NCI-H187 treated with DMSO at 0.1 percent for 48 hours (cell line): ENCODE measurements around the gene NCDN.
A peak's percentile ranks its signal among the peaks of the same experiment; 100 is the strongest.

Experiments used
- DNase-seq: peaks from one replicate; lab custom pipeline; 2025; lab: John Stamatoyannopoulos, UW

Gene NCDN, protein sequence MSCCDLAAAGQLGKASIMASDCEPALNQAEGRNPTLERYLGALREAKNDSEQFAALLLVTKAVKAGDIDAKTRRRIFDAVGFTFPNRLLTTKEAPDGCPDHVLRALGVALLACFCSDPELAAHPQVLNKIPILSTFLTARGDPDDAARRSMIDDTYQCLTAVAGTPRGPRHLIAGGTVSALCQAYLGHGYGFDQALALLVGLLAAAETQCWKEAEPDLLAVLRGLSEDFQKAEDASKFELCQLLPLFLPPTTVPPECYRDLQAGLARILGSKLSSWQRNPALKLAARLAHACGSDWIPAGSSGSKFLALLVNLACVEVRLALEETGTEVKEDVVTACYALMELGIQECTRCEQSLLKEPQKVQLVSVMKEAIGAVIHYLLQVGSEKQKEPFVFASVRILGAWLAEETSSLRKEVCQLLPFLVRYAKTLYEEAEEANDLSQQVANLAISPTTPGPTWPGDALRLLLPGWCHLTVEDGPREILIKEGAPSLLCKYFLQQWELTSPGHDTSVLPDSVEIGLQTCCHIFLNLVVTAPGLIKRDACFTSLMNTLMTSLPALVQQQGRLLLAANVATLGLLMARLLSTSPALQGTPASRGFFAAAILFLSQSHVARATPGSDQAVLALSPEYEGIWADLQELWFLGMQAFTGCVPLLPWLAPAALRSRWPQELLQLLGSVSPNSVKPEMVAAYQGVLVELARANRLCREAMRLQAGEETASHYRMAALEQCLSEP

DNA sequence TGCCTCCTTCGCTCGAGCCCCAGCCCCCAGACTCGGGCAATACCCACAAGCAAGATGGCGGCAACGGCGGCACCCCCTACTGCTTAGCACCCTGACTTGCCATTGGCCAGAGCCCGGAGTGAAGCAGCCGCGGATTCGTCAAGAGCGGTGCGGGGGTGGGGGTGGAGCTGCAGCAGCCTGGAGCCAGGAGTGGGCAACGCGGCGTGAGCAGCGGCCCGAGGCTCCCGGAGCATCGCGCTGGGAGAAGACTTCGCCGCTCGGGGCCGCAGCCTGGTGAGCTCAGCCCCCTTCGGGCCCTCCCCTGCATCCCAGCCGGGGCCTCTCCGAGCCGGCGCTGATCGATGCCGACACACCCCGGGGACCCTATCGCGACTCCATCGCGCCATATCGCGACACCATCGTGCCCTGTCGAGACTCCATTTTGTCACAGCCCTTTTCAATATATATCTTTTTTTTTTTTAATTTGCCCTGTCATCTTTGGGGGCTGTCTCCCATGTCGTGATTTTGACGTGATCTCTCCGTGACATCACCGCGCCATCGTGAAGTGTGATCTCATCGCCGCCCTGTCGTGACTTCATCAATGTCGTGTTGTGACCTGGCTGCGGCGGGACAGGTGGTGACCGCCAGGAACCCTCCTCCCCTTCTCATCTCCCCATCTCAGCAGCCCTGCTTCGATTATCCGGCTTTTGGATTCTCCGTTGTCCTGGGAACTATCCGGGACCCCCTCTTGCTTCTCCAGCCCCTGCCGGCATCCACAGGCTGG, at the start of gene NCDN:
TSS of gene NCDN (plus strand) at position 189 of the 763 bp plus-strand sequence. CDS start at position 581, 392 bp downstream.
- peak; percentile 87 for DNase-seq

DNA sequence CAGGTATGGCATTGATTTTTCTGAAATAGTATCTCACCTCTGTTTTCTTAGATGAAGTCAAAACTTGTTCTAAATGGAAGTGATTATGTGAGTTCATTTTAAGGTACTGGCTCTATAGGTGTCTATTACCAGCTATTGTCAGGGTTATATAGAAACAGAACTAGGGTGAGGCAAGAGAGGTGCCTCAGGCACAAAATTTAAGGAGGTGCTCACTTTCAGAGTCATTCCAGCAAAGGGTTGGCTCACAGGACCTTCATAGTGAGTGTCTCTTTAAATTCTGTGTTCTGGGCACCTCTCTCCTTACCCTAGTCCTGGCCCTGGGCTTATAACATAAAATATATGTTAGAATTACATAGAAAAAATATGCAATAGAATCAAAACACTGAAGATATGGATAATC, 49.7 kb upstream of the NCDN start:
- DNase-seq = no peak

DNA sequence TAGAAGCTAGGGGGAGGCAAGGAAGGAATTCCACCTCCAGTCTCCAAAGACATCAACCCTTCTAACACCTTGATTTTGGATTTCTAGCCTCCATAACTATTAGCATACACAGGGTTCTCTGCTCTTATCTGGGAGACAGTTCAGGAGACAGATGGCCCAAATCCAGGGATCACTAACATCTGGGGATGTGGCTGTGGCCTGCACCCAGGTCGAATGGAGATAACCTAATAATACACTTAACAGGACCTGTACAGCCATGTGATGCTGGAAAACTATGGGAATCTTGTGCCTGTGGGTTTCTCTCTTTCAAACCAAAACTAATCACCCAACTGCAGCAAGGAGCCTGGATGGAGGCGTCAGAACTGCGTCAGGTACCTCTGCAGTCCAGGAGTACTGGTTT, 48.0 kb upstream of the NCDN start:
- no peak for DNase-seq

DNA sequence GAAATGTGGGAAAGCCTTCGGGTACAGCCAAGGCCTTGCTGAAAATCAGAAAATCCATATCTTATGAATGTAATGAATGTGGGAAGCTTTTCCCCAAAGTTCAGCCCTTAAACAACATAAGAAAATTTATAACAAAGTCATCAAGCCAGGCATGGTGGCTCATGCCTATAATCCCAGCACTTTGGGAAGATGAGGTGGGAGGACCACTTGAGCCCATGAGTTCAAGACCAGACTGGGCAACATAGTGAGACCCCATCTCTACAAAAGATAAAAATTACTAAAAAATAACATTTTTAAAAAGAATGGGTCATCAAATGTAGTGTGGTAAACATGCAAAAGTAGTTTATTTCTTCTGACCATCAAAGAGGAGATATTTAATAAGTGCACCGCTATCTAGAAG, 46.3 kb upstream of the NCDN start:
- DNase-seq = no peak

DNA sequence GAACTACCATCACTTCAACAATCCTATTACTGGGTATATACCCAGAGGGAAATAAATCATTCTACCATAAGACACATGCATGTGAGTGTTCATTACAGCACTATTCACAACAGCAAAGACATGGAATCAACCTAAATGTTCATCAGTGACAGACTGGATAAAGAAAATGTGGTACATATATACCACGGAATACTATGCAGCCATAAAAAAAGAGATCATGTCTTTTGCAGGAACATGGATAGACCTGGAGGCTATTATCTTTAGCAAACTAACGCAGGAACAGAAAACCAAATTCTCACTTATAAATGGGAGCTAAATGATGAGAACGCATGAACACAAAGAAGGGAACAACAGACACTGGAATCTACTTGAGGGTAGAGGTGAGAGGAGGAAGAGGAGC, 39.4 kb upstream of the NCDN start:
- DNase-seq = no peak

DNA sequence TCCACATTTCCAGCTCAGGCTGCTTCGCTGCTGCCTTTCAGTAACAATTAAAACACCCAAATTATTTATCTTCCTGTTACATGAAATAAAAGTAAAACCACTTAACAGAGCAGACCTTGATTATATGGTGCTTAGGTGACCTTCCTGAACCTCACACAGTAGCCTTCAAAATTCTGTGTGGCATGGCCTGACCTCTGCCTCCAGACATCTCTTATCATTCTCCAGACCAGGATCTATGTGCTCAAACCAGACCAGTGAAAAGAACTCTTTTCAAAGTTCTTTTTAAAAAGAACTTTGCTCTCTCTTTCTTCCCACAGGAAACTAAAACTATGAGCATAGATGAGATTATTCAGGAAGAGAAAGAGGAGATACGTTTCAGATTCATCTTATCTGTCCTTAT, 38.2 kb upstream of the NCDN start:
- DNase-seq = no peak

DNA sequence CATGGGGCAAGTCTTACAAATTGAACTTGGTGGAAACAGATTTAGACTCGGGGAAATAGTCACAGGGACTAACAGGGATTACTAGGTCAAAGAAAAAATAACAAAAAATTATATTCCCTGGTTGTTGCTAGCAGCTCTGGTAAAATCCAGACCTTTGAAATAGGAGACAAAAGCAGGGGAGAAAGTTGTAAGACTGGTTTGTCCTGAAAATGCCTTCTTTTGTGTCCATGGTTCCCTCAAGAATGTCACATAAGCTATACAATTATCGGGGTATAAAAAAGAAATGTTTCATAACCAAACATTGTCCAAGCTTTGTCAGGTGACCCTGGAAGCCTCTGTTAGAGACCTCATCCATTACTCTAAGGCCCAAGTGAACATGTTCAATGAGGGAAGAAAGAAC, 33.5 kb upstream of the NCDN start:
- no peak for DNase-seq

DNA sequence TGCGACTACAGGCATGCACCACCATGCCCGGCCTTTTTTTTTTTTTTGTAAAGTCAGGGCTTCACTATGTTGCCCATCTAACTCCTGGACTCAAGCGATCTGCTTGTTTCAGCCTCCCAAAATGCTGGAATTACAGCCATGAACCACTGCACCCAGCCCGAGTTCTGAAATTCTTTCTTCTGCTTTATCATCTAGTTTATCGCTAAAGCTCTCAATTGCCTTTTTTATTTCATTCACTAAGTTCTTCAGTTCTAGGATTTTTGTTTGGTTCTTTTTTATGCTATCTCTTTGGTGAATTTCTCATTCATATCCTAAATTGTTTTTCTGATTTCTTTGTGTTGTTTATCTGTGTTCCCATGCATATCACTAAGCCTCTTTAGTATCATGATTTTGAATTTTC, 27.4 kb upstream of the NCDN start:
- no peak for DNase-seq

DNA sequence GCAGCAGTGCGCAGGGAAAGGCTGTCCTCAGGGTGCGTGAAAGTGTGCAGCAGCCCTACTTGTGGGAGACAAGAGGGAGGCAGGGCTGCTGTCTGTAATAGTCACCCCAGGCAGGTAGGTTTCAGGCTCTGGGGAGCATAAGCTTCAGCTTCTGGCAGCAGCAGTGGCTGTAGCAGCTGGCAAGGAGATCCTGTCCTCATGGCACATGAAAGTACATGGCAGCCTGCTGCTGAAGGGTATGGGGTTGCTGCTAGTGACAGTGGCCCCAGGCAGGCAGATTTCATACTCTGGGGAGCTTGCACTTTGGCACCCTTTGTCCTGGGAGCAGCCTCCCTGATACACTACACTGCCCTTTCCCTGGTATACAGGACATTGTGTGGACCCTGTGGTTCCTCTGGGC, 26.7 kb upstream of the NCDN start:
- DNase-seq = no peak

DNA sequence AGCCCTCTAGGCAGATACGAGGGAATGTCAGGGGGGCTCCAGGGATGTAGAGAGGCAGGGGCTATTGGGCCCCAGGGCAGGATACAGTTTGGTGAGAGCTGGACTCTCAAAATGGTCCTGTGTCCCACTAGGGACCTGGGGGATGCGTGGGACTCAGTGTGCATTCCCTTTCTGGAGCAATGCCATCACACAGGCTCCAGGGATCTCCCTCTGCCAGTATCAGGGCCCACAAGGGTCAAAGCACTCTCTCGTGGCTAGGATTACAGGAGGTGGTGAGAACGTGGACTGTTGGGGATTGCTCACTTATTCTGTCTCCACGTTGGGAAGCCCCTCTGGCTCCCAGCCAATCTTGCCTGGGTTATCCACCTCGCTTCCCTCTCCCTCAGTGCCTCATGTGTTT, 26.2 kb upstream of the NCDN start:
- DNase-seq = no peak

DNA sequence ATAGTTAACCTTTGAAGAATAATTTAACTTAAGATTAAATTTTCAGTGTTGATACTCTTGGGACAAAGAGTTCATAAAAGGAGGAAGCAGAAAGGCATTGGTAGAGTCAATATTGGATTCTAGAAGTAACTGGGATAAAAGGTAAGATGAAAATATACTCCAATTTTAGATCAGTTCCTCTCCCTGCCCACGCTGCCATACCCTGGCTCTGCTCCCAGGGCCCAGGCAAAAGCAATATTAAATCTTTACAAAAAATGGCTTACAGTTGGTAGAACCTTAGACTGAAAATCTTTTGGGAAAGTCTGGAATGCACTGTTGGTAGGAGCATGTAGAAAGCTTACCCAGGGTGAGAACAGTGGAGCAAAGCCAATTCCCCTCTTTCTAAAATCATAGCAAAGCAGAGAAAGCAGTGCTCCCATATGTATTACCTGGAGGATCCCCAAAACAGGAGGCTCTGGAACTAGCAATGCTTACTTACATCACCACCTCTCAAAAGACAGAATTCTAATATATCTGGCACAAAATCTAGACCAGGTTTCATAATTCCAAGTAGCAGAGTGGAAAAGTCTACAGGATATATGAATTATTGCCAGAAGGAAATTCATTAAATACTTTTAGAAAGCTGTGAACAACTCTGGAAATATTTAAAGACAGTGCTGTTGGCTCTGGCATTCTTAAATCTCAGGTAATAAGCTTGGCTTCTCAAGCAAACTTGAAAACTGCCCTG, 24.9 kb upstream of the NCDN start:
- no peak for DNase-seq

DNA sequence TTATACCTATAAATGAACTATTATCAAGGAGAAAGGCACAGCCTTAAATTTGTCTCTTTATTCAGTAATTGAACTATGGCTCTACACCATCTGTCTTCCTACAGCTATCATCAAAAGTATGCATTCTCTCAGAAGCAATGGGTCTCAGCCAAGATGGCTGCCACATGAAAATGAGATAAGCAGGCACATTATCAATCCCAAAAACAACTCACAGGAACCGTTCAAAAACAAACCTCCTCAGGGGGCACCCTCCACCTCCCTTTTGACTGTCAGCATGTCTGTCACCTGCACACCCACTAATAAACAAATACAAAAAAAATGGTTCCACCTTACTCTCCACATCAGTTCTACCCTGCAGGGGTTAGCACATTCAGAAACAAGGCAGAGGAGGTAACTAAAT, 24.0 kb upstream of the NCDN start:
- no peak for DNase-seq

DNA sequence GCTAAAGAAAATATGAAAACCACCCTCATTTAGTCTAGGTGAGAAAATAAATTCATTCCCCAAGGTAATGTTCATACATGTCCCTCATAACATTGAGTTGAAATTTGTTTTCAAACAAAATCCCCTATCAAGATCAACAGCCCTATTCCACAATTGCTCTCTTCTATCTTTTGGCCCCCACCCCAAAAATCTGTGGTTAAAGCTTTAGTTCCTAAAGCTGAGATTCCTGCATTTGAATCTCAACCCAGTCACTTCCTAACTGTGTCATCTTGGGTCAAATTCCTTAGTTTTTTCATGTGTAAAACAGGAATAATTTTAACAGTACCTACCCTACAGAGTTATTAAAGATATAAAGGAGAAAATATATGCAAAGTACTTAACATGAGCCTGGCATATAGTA, 22.4 kb upstream of the NCDN start:
- DNase-seq = no peak

DNA sequence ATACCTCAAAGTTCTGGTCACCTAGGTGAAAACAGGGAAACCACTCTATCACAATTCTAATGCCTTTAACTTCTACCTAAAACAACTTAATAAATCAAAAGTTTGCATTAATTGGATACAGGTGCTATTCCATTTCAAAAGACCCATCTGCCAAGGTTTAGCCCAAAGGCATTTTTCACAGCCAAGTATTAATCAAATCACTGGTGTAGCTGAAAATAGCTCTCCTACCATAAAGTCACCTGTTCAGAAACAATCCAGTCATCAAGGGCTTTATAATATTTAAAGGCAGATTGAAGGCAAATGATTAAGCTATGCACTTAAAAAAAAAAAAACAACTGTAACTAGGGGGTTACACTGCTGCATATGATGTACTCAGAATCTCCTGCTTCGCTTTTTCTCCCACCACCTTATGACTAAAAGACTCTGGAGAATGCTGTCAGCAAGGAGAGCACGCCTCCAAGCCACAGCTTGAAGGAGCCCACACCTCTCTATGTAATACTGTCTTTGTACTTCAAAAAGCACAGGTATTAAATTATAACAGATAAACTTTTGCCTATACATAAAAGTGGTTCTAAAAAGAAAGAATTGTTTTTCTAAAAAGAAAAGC, 20.9 kb upstream of the NCDN start:
- DNase-seq = no peak

DNA sequence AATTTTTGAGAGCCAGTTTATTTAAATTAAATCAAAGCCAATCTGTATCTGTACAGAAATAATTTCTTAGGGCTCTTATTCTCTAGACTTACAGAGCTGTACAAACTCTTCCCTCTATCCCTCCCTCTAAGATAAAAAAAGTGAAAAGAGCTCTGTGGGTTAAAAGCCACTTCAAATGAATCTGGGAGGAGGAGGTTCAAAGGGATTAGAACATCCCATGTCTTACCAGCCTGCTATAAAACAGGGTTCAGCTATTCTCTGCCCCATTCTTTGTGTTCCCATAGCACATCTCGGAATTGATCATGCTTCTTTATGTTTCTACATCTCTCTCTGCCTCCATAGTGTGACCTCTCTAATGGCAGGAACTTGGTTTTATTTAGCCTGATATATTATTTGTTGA, 19.8 kb upstream of the NCDN start:
- DNase-seq = no peak

DNA sequence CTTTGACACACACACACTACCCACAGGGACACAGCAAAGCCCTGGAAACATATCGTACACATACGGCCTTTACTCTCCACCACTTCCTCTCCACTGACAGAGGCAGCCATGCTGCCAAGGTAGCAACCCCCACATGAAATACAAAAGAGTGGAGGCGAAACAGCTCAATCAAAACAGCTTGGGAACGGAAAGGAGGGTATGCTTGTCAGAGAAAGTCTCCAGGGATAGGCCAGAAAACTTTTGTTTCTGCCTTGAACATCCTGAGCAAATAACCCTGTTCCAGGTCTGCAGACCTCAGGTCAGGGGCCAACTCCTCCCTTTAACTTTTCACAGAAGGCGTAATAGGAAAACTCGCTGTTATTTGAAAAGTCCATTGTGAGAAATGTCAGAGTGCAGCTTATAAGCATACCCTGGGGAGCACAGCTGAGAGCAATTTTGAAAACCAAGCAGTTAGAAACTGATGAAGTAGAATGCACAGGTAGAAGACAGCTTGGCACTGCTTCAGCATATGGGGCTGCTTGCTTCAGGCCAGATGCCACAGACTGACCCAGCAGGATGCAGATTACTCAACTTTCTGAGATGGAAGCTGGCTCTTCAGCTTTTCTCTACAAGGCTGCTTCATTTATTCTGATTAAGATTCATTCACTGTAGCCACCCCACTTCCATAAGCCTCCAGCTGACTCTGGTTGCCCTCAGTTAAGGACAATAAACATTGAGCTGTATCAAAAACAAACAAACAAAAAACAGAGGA, 18.4 kb upstream of the NCDN start:
- DNase-seq = no peak

DNA sequence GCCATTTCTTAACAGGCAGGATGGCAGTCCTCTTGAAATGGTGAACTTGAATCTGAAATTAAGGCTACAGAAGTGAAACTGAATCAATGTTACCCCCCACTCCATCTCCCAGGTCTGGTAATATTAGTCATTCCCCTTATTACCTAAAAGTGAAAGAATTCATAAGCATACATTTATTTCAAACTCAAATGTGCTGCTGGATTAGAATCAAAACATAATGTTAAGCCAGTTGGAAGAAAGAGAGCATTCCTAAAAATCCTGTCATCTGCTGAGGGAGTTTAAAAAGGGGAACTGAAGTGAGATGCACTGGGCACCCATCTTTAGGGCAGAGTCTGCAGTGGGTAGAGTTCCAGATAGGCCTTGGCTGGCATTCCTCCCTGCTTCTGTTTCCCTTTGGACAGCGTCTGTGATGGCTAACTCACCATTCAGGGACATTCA, 17.8 kb upstream of the NCDN start:
- no peak for DNase-seq

DNA sequence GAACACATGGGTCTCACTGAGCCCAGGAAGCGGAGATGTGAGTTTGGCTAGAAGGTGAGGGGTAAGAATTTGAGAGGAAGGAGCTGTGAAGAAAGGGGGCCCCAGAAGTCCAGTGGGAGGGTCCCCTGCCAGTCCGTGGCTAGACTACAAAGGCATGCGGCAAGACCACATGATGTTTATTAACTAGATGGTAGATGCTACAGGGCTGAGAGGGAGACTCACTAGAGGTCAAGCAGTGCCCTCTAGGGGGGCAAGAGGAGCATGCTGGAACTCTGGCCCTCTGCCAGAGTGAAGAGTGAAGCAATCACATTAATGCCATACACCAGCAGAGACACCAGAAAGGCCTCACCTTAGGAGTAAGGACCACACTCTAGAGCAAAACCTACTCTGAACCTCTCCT, 12.6 kb upstream of the NCDN start:
- no peak for DNase-seq

DNA sequence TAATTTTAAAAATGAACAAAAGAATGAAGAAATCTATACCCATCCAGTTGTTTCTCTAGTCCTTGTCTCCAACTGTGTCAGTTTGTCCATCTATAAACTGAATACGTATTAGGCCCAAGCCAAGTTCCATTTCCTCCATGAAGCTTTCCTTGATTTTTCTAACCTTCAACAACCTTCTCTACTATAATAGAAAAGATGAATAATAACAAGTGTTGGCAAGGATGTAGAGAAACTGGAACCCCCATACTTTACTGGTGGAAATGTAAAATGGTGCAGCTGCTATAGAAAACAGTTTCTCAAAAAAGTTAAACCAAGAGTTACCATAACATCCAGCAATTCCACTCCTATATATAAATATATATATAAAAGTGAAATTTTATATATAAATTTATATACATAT, 11.0 kb upstream of the NCDN start:
- no peak for DNase-seq

DNA sequence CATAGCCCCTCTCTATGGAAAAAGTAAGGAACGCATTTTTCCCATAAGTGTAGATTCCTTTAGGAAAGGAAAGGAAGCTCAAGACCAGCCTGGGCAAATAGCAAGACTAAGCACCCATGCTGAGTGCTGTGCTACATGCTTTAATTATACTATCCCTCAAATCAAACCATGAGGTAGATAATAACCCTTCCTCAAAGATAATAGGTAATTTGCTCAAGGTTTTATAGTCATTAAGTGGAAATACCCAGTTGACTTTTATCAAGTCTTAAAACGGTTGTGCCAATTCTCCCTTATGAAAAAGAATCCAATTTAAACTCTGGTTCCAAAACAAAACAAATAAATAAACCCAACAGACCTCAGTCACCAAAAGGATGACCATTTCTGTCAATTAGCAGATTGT, 3.7 kb upstream of the NCDN start:
- DNase-seq = no peak
